Suppressor macrophage (primary cell): ENCODE results near the gene SIX5.
"Not testable (repeated sequence)": the region's sequence is repeated elsewhere in the genome, so short reads cannot be mapped to it uniquely, and the experiment has no call there.

Experiments used
- DNase-seq, 4 experiments: peaks; one replicate each; pipeline ENCODE4 v3.0.0-alpha.2; 2020 to 2022

The SIX5 gene

GRCh38 chr19:45753548-45753947, 15.5 kb downstream of the SIX5 start:
- no peak for DNase-seq

- peak in 2 of 4 experiments; percentile 24 to 36 for DNase-seq
Measured at GRCh38 chr19:45752639-45753038, 16.4 kb downstream of the SIX5 start.

GRCh38 chr19:45751483-45751882, 17.6 kb downstream of the SIX5 start:
- not testable (repeated sequence) for DNase-seq

- no peak for DNase-seq
Measured at GRCh38 chr19:45747513-45747912, 21.5 kb downstream of the SIX5 start.

GRCh38 chr19:45746866-45747265, 22.2 kb downstream of the SIX5 start:
- no peak for DNase-seq

- no peak for DNase-seq
Measured at GRCh38 chr19:45745606-45746005, 23.4 kb downstream of the SIX5 start.

- no peak for DNase-seq
Measured at GRCh38 chr19:45742969-45743368, 26.1 kb downstream of the SIX5 start.

- DNase-seq: peak; percentile 27 to 60 (median 51)
Measured at GRCh38 chr19:45739498-45740439, 29.3 kb downstream of the SIX5 start.

- no peak for DNase-seq
Measured at GRCh38 chr19:45733160-45733810, 35.8 kb downstream of the SIX5 start, which contains the start of gene MEIOSIN. MEIOSIN (plus strand) TSS chr19:45733439; CDS start chr19:45735377, 1,938 bp downstream.

GRCh38 chr19:45730368-45731288, 38.4 kb downstream of the SIX5 start, which contains the start of gene FBXO46:
FBXO46 (minus strand) TSS chr19:45730896; CDS start chr19:45713495, 17,401 bp downstream.
- peak; percentile 96 to 98 (median 98) for DNase-seq

- DNase-seq: peak; percentile 17 to 53 (median 34)
Measured at GRCh38 chr19:45729800-45730290, 39.2 kb downstream of the SIX5 start.

- DNase-seq: not testable (repeated sequence)
Measured at GRCh38 chr19:45728683-45729082, 40.4 kb downstream of the SIX5 start.

GRCh38 chr19:45720065-45720464, 49.0 kb downstream of the SIX5 start:
- not testable (repeated sequence) for DNase-seq

- DNase-seq: no peak
Measured at GRCh38 chr19:45717983-45718650, 50.9 kb downstream of the SIX5 start.

GRCh38 chr19:45717131-45717982, 51.7 kb downstream of the SIX5 start:
- DNase-seq: peak; percentile 100

- peak in 3 of 4 experiments; percentile 6 to 26 (median 23) for DNase-seq
Measured at GRCh38 chr19:45716359-45717130, 52.5 kb downstream of the SIX5 start.

- DNase-seq: no peak
Measured at GRCh38 chr19:45715139-45715538, 53.9 kb downstream of the SIX5 start.
